Large intestine (tissue), 3 donors: ENCODE data around the gene ZP3. TPM values are rescaled to one million over a fixed set of nuclear protein-coding genes. Genes with fewer than 3 reads are reported as not detected.
"Not testable (repeated sequence)": the region's sequence is repeated elsewhere in the genome, so short reads cannot be mapped to it uniquely, and the experiment has no call there.

ENCODE experiments used
- DNase-seq, 2 donors: peaks; one replicate each; pipeline versions ENCODE4 v3.0.0 to v3.0.0-alpha.2; 2013
- H3K27ac ChIP-seq: one replicate; pipeline ENCODE4 v1.5.1; 2013; ENCODE audit warnings: low read length
- H3K27me3 ChIP-seq: 2 replicates; pipeline ENCODE4 v1.6.1; 2013; ENCODE audit warnings: low read length; ENCODE audit not compliant: control insufficient read depth, insufficient read depth
- H3K36me3 ChIP-seq: 2 replicates; pipeline ENCODE4 v1.6.1; 2013; ENCODE audit warnings: low read length; ENCODE audit not compliant: control insufficient read depth, insufficient read depth
- H3K4me1 ChIP-seq: one replicate; pipeline ENCODE4 v1.6.1; 2013; ENCODE audit warnings: low read length; ENCODE audit not compliant: control insufficient read depth, insufficient read depth
- H3K4me3 ChIP-seq: one replicate; pipeline ENCODE4 v1.5.1; 2013; ENCODE audit warnings: low read length
- H3K9me3 ChIP-seq: one replicate; pipeline ENCODE4 v1.6.1; 2013; ENCODE audit warnings: mild to moderate bottlenecking, low read depth, low read length, moderate library complexity; ENCODE audit not compliant: control insufficient read depth
- WGBS: methylation state at CpG from one replicate; pipeline ENCODE4 v1.1.5; 2013; ENCODE audit warnings: low lambda C conversion rate; ENCODE audit not compliant: insufficient coverage; 5-methylcytosine and 5-hydroxymethylcytosine counted together
- polyA plus RNA-seq: library from polyadenylated mRNA; unstranded; fragments of 120-200 nt; gene quantifications from one replicate; pipeline ENCODE4 v1.2.1, GENCODE V29; 2013

The ZP3 gene
- polyA plus RNA-seq, 1 donor = 2.9 TPM

DNA sequence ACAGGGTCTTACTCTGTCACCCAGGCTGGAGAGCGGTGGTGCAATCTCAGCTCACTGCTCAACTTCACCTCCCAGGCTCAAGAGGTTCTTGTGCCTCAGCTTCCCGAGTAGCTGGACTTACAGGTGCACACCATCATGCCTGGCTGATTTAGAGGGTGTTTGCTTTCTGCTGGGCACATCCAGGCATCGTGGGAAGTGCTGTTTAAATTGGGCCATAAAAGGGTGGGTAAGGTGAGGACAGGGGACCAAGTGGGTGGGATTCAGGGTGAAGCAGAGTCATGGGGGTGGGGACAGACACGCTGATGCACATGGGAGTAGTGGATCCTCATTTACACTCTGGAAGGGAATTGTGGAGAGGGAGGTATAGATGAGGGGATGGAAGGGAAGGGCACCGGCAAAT lies 40.2 kb downstream of the ZP3 start:
- not testable (repeated sequence) for H3K27ac ChIP-seq, H3K9me3 ChIP-seq, DNase-seq, H3K27me3 ChIP-seq, H3K4me3 ChIP-seq, H3K4me1 ChIP-seq, H3K36me3 ChIP-seq
- WGBS = no CpG with 5 or more reads among the region's 5 CpGs

DNA sequence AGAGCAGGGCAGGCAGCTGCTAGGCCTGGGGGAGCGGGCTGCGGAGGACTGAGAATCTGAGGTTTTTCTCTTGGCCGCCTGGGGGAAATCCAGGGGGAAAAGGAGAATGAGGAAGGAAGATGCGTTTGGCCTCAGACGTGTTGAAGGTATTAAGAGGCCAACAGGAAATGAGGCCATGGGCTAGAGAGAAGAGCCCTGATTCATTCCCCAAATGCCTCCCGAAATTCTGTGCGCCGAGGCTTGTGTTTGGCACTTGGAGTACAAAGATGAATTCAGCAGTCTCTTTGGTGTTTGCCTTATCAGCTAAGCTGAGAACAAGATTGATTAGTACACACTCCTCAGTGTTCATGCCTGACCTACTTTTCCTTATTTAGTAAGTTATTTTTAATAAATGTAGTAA lies 41.2 kb downstream of the ZP3 start:
- not testable (repeated sequence) for DNase-seq, H3K4me3 ChIP-seq, H3K27me3 ChIP-seq, H3K36me3 ChIP-seq, H3K9me3 ChIP-seq, H3K4me1 ChIP-seq, H3K27ac ChIP-seq
- WGBS = no CpG with 5 or more reads among the region's 8 CpGs

DNA sequence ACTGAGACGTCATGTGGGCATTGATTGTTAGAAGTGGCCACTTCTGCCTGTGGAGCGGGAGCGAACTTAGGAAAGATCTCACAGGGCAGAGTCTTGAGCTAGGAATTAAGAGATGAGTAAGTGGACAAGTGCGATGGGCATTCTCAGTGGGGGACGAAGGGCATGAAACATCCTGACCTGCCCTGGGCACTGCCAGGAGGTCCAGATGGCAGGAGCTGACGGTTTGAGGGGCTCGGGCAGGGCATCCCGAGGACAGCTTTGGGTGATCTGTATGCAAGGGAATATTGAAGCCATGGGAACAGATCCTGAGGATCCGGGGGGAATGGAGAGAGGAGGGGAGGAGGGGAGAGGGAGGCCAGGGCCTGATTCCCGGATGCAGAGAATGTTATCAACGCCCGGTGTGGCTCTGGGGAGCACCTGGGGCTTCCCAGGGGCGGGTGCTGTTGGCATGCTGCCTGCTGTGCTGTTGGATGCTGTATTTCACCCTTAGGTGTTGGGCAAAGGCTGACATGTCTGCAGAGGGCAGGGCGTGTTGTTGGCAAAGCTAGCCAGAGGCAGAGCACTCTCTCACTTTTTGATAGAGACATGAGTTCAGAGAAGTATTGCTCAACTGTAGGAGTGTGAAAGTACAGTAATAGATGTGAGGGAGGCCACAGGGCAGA lies 43.1 kb downstream of the ZP3 start:
- not testable (repeated sequence) for H3K36me3 ChIP-seq, H3K27me3 ChIP-seq, H3K27ac ChIP-seq, H3K4me1 ChIP-seq, H3K9me3 ChIP-seq, H3K4me3 ChIP-seq
- peak; percentile 12 to 63 for DNase-seq
- no CpG with 5 or more reads among the region's 14 CpGs for WGBS

DNA sequence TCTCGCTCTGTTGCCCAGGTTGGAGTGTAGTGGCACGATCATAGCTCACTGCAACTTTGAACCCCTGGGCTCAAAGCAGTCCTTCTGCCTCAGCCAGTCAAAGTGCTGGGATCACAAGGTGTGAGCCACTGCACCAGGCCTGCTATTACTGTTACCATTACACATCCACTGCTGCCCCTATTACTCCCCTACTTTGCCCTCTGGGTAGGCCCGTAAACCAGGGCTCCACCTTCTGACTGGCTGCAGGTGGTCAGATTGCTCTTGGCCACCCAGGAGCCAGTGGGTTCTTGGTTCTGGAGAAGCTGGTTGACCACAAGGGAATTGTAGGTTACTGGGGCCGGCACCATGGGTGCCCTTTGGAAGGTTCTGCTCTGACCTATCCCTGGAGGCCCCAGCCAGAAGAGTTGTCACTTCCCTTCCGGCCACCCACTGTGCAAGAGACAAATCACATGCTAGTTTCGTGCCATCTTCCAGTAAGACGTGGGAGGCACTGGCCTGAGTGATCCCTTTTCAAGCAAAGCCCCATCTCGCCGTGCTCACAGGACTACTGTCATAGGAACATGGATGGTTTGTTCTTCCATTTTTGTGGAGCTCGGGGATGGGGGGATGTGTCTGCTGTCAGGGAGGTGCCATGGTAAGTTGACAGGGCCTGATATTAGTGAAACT lies 46.9 kb downstream of the ZP3 start:
- not testable (repeated sequence) for H3K27me3 ChIP-seq, DNase-seq, H3K9me3 ChIP-seq, H3K27ac ChIP-seq, H3K4me1 ChIP-seq, H3K36me3 ChIP-seq, H3K4me3 ChIP-seq
- WGBS = no CpG with 5 or more reads among the region's 10 CpGs

DNA sequence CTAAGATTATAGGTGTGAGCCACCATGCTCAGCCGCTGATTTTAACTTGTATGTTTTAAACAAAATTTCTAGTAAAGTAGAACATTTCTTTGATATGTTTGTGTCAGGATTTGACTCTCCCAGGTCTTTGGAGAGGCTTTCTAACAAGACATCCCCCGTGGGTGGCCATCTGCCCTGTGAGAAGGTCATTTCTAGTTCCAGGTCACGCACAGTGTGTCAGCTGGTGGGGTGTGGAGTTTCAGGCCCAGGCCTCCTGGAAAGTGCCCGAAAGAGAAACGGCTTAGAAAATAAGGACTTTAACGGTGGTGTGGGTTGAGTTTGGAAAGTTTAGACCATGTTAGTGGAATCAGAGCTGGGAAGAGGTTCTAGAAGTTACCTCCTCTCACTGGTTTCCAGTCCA lies 48.3 kb downstream of the ZP3 start:
- H3K27ac ChIP-seq, H3K36me3 ChIP-seq, H3K9me3 ChIP-seq, H3K4me3 ChIP-seq, DNase-seq, H3K4me1 ChIP-seq, H3K27me3 ChIP-seq: not testable (repeated sequence)
- no CpG with 5 or more reads among the region's 6 CpGs for WGBS

DNA sequence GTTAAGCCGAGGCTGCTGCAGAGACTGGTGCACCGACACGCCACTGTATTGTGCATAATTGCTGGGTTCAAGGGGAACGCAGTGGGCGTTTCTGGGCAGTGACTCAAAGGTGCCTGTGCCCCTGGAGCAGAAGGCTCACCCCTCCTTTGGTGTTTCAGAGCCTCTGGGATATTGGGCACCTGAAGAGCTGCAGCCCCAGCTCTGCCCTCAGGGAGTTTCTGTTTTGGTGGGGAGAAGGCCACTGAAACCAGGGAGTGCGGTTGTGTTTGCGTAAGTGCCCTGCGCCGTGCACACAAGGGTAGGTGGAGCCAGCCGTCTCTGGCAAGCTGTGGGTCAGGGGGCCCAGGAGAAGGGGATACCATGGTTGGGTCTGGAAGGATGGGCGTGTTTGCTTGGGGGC lies 51.5 kb downstream of the ZP3 start:
- not testable (repeated sequence) for H3K27ac ChIP-seq, H3K36me3 ChIP-seq, H3K4me3 ChIP-seq, H3K27me3 ChIP-seq, H3K9me3 ChIP-seq, DNase-seq, H3K4me1 ChIP-seq
- WGBS = no CpG with 5 or more reads among the region's 11 CpGs

DNA sequence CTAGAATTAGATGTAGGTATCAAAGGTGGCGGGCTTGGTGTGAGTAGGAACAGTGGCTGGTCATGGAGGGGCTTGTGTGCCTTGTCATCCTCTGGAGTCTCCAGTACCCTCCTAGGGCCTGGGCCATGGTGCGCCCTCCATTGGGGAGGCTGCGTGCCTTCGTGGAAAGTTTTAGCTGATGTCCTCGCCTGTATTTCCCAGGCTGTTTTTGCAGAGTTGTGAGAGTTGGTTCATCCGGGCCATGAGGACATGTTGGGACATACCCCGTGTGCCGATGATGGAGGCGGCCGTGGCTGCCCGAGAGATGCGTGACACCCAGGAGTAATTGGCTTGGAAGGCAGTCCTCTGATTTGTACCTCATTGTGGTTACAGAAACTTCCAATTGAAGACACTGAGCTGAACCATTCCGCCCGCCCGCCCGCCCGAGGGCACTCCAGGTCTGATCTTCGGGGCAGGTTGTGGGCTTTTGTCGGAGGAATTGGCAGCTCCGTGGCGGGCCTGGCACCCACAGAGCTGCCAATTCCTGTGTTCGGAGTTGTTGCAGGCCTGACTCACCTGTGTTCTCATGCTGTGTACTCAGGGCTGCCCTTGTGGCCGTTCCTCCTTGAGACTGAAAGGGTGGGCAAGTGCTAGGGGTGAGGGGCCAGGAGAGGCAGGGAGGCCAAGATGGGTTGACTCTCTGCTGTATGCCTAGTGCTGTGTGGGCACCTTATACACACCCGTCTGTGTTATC lies 52.2 kb downstream of the ZP3 start:
- not testable (repeated sequence) for H3K4me3 ChIP-seq, H3K27me3 ChIP-seq, H3K9me3 ChIP-seq, DNase-seq, H3K27ac ChIP-seq, H3K4me1 ChIP-seq, H3K36me3 ChIP-seq
- WGBS = no CpG with 5 or more reads among the region's 24 CpGs

DNA sequence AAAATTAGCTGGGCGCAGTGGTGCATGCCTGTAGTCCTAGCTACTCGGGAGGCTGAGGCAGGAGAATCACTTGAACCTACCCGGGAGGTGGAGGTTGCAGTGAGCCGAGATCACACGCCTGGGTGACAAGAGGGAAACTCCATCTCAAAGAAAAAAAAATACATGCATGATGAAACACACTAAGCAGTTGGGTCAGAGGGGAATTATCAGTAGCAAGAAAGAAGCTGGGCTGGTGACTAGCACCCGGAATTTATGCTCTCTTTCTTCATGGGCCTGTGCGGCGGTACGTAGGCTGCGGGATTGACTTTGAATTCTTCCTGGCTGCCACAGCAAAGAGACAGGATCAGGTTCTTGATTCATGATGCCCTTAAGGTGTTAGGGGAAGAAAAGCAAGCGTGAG lies 54.9 kb downstream of the ZP3 start:
- WGBS = 100% methylated on average over 1 of the region's 11 CpGs
- H3K36me3 ChIP-seq = peaks cover 12% of the 10 kb centered on the region

DNA sequence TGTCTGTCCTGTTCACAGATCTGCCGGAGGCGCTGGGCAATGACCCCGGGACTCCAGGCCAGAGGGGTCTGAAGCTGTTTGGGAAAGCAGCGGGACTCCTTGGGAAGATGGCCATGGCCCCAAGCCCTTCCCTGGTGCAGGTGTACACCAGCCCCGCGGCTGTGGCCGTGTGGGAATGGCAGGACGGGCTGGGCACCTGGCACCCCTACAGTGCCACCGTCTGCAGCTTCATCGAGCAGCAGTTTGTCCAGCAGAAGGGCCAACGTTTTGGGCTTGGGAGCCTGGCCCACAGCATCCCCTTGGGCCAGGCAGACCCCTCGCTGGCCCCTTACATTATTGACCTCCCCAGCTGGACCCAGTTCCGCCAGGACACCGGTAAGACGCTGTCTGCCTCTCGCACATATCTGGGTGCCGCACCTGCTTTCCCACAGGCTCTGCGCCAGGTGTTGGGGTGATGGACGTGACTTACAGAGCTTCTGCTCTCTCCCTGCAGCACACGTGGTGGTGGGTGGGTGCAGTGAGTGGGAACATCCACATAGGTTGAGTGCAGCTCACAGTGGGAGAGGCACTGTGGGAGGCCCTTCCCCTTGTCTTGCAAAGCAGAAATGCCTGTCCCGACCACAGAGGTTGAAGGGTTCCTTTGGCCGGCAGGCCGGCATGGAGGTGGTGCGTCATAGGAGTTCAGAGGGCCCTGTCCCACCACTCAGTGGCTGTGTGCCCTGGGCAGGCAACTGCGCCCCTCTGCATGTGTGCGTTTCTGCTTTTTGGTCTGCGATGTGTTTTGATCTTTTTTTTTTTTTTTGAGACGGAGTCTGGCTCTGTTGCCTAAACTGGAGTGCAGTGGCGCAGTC lies 55.9 kb downstream of the ZP3 start:
- H3K4me3 ChIP-seq, H3K9me3 ChIP-seq, H3K4me1 ChIP-seq, H3K27me3 ChIP-seq, DNase-seq, H3K27ac ChIP-seq: not testable (repeated sequence)
- H3K36me3 ChIP-seq = peaks cover 12% of the 10 kb centered on the region
- WGBS = no CpG with 5 or more reads among the region's 29 CpGs

More for the DNA sequence above, 54.9 kb downstream of the ZP3 start:
- H3K27me3 ChIP-seq, DNase-seq, H3K4me1 ChIP-seq, H3K9me3 ChIP-seq, H3K4me3 ChIP-seq, H3K27ac ChIP-seq: not testable (repeated sequence)

DNA sequence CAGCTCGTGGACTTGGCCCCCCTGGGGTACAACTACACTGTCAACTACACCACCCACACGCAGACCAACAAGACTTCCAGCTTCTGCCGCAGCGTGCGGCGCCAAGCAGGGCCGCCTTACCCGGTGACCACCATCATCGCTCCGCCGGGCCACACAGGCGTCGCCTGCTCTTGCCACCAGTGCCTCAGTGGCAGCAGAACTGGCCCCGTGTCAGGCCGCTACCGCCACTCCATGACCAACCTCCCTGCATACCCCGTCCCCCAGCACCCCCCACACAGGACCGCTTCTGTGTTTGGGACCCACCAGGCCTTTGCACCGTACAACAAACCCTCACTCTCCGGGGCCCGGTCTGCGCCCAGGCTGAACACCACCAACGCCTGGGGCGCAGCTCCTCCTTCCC lies 57.9 kb downstream of the ZP3 start:
- peaks cover 12% of the 10 kb centered on the region for H3K36me3 ChIP-seq
- no CpG with 5 or more reads among the region's 24 CpGs for WGBS
- not testable (repeated sequence) for H3K4me1 ChIP-seq, H3K27me3 ChIP-seq, H3K9me3 ChIP-seq, H3K4me3 ChIP-seq, H3K27ac ChIP-seq, DNase-seq
